K562 (cell line): ENCODE data around the gene SMIM8. TPM values are rescaled to one million over a fixed set of nuclear protein-coding genes. Genes with fewer than 3 reads are reported as not detected.

Experiments used
- SPI1 ChIP-seq: IDR thresholded peaks from 2 replicates; pipeline ENCODE4 v1.6.1; 2011; ENCODE audit warnings: low read depth, low read length, control low read depth, borderline replicate concordance
- polyA plus RNA-seq, 8 experiments: library from polyadenylated mRNA; depleted of rRNA in 4 of 8; stranded (reverse) in 5 of 8; unstranded in 3 of 8; fragments of >200 nt; fragmentation: Nextera tagmentation in 2 of 8; fragmentation: Illumina TruSeq in 1 of 8; extraction: Ambion mirVana in 2 of 8; extraction: Trizol in 1 of 8; gene quantifications; 2 replicates each; pipeline versions ENCODE4 v1.2.1 to v1.2.3, GENCODE V29; 2011 to 2014; ENCODE audit warnings: inconsistent platforms in 1 of 8, missing spikeins in 1 of 8
- total RNA-seq, 7 experiments: library from RNA; depleted of rRNA in 6 of 7; stranded (reverse); fragments of >200 nt in 6 of 7; fragmentation: Illumina TruSeq in 2 of 7; extraction: Trizol in 2 of 7; gene quantifications; 2 replicates each; pipeline versions ENCODE4 v1.2.1 to v1.2.3, GENCODE V29; 2011 to 2021; ENCODE audit warnings: low replicate concordance in 1 of 7
- TF ChIP-seq, protein P1 (sequence below): fragments of 450-650 bp; formaldehyde crosslinking; IDR thresholded peaks from 2 replicates; pipeline ENCODE4 v1.4.0; 2020; ENCODE audit warnings: mild to moderate bottlenecking, moderate library complexity
- TF ChIP-seq, protein P2 (sequence below), 2 experiments: fragments of 450-650 bp; IDR thresholded peaks; 2 replicates each; pipeline ENCODE4 v1.6.1; 2016; ENCODE audit warnings: mild to moderate bottlenecking in 2 of 2, borderline replicate concordance in 1 of 2, low read depth in 1 of 2, moderate library complexity in 1 of 2

Gene SMIM8
- total and polyA plus RNA-seq, 9 of the 15 experiments (the other 6 are each of a cell fraction or from before 2014, with no cell fraction given): 8.3 to 53.7 (median 15.1) TPM

DNA sequence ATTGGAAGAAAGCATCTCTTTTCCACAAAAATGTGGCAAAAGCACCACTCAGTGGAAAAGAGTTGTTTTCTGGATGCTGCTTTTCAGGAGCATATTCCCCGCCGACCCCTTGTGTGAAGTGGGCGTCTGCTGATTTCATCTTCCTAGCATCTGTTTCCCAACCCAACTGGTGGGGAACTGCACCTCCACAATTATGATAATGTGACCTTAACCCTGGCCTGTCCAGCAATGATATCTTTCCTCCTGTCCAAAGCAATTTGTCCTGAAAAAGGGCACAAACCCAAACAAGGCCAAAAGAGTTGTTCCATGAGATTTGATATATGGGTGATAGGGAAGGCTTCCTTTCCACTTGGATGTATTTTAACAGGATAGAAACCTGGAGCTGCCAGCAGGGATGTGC, 7.3 kb upstream of the SMIM8 start (continued):
- TF ChIP-seq, protein P1, sequence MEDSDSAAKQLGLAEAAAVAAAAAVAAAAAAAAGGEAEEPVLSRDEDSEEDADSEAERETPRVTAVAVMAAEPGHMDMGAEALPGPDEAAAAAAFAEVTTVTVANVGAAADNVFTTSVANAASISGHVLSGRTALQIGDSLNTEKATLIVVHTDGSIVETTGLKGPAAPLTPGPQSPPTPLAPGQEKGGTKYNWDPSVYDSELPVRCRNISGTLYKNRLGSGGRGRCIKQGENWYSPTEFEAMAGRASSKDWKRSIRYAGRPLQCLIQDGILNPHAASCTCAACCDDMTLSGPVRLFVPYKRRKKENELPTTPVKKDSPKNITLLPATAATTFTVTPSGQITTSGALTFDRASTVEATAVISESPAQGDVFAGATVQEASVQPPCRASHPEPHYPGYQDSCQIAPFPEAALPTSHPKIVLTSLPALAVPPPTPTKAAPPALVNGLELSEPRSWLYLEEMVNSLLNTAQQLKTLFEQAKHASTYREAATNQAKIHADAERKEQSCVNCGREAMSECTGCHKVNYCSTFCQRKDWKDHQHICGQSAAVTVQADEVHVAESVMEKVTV (CRISPR knock-in tag): no peak
- TF ChIP-seq SPI1: no peak
- TF ChIP-seq, protein P2, sequence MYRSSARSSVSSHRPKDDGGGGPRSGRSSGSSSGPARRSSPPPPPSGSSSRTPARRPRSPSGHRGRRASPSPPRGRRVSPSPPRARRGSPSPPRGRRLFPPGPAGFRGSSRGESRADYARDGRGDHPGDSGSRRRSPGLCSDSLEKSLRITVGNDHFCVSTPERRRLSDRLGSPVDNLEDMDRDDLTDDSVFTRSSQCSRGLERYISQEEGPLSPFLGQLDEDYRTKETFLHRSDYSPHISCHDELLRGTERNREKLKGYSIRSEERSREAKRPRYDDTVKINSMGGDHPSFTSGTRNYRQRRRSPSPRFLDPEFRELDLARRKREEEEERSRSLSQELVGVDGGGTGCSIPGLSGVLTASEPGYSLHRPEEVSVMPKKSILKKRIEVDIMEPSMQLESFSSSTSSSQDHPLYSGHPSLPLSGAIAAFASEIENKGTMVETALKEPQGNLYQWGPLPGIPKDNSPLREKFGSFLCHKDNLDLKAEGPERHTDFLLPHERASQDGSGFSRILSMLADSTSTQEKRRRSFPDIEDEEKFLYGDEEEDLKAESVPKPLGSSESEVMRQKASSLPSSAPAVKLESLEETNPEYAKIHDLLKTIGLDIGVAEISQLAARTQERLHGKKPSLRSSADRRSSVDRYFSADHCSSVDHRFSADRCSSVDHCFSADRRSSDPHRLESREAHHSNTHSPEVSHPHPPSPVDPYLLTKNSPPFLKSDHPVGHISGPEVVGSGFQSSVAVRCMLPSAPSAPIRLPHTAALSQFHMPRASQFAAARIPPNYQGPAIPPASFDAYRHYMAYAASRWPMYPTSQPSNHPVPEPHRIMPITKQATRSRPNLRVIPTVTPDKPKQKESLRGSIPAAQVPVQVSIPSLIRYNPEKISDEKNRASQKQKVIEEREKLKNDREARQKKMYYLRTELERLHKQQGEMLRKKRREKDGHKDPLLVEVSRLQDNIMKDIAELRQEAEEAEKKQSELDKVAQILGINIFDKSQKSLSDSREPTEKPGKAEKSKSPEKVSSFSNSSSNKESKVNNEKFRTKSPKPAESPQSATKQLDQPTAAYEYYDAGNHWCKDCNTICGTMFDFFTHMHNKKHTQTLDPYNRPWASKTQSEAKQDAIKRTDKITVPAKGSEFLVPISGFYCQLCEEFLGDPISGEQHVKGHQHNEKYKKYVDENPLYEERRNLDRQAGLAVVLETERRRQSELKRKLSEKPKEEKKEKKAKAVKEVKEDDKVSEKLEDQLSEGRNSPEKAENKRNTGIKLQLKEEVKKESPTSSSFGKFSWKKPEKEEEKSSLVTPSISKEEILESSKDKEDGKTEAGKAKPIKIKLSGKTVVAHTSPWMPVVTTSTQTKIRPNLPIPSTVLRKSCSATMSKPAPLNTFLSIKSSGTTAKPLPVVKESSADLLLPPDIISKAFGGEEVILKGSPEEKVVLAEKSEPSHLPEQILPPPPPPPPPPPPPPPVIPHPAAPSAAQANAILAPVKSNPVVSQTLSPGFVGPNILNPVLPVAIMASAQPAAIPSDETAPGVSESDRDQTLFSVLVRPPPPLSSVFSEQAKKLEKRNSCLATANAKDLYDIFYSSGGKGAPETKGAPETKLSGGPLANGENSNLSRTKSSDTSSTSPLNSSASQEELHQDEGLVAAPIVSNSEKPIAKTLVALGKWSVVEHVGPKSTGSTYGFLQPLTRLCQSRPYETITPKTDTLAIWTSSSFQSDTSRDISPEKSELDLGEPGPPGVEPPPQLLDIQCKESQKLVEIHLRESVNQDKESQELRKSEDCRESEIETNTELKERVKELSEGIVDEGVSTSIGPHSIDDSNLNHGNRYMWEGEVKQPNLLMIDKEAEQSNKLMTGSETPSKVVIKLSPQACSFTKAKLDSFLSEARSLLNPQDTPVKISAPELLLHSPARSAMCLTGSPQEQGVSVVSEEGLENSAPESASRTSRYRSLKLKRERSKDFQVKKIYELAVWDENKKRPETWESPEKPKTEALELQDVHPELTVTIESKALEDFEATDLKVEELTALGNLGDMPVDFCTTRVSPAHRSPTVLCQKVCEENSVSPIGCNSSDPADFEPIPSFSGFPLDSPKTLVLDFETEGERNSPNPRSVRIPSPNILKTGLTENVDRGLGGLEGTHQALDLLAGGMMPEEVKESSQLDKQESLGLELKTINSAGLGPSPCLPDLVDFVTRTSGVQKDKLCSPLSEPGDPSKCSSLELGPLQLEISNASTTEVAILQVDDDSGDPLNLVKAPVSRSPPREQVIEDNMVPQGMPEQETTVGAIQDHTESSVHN (IDR thresholded peaks at IDR 0.05; ENCODE audit: borderline replicate concordance in 1 of 2, low read depth in 1 of 2): no peak
- TF ChIP-seq, all 486 proteins: peak for 0
